Ascending aorta (tissue), 2 donors: ENCODE data around the gene SPEN. TPM values are rescaled to one million over a fixed set of nuclear protein-coding genes. Genes with fewer than 3 reads are reported as not detected.
A peak's percentile ranks its signal among the peaks of the same experiment; 100 is the strongest.

ENCODE experiments used
- DNase-seq, 2 donors: peaks; one replicate each; pipeline ENCODE4 v3.0.0-alpha.2; 2019; ENCODE audit warnings: low spot score in 2 of 2
- H3K27ac ChIP-seq, 2 donors: fragments of 200-600 bp; sonication (generic); one replicate each; pipeline ENCODE4 v1.5.1; 2016 to 2017; ENCODE audit warnings: mild to moderate bottlenecking in 1 of 2
- H3K27me3 ChIP-seq: fragments of 200-600 bp; sonication (generic); one replicate; pipeline ENCODE4 v1.5.1; 2017
- H3K36me3 ChIP-seq, 2 donors: fragments of 200-600 bp; sonication (generic); one replicate each; pipeline ENCODE4 v1.5.1; 2016
- H3K4me1 ChIP-seq, 2 donors: fragments of 200-600 bp; sonication (generic); one replicate each; pipeline ENCODE4 v1.5.1; 2016 to 2017; ENCODE audit warnings: mild to moderate bottlenecking in 1 of 2
- H3K4me3 ChIP-seq, 2 donors: fragments of 200-600 bp; sonication (generic); one replicate each; pipeline ENCODE4 v1.5.1; 2016 to 2017; ENCODE audit warnings: mild to moderate bottlenecking in 1 of 2
- H3K9me3 ChIP-seq, 2 donors: fragments of 200-600 bp; sonication (generic); one replicate each; pipeline ENCODE4 v1.5.1; 2016
- intact Hi-C: fragments of 100-400 bp; cut with DNase I; formaldehyde crosslinking; loops from one replicate; pipeline ENCODE4 v1.15.1; 2023
- total RNA-seq: library from RNA; depleted of rRNA; stranded (reverse); fragments of >200 nt; gene quantifications from one replicate; pipeline ENCODE4 v1.1.0, GENCODE V29; 2016
- TF ChIP-seq, protein P1 (sequence below), 3 experiments: fragments of 200-600 bp in 2 of 3; fragments of 450-650 bp in 1 of 3; sonication (generic) in 2 of 3; IDR thresholded peaks; one replicate each; pipeline ENCODE4 v1.5.1; 2016 to 2019; ENCODE audit warnings: antibody characterized with exemption in 3 of 3, mild to moderate bottlenecking in 1 of 3, moderate library complexity in 1 of 3

Gene SPEN
- total RNA-seq, 1 donor from 2014 or later: 53.9 TPM

DNA sequence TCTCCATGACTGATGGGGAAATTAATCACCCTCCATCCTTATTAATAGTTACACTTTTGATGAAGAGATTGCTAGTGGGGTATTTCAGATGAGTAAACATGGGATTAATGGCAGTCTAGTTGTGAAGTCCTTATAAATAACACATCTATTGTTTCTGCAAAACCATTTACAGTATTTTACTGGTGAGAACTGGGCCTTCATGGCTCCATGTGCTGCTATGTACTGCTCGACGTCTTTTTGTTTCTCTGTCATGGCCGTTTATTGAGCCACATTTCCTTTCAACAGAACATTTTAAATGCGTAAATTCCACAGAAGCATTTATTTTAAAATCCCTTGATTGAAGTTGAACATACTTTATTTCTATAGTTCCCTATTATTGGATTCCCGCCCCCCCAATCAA is 34.5 kb downstream of the SPEN start:
- TF ChIP-seq, protein P1, sequence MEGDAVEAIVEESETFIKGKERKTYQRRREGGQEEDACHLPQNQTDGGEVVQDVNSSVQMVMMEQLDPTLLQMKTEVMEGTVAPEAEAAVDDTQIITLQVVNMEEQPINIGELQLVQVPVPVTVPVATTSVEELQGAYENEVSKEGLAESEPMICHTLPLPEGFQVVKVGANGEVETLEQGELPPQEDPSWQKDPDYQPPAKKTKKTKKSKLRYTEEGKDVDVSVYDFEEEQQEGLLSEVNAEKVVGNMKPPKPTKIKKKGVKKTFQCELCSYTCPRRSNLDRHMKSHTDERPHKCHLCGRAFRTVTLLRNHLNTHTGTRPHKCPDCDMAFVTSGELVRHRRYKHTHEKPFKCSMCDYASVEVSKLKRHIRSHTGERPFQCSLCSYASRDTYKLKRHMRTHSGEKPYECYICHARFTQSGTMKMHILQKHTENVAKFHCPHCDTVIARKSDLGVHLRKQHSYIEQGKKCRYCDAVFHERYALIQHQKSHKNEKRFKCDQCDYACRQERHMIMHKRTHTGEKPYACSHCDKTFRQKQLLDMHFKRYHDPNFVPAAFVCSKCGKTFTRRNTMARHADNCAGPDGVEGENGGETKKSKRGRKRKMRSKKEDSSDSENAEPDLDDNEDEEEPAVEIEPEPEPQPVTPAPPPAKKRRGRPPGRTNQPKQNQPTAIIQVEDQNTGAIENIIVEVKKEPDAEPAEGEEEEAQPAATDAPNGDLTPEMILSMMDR (IDR thresholded peaks at IDR 0.05): no peak
- intact Hi-C loops: loop anchor here (5.0 kb wide), 1 partner anchor 65 kb away; no protein-coding TSS in a partner anchor
- Histone ChIP-seq H3K9me3 (no peaks in the 10 kb centered on the region), H3K36me3 (peaks cover 2 to 5% of the 10 kb centered on the region in 2 donors), H3K4me3 (no peak overlapping the region), H3K27ac (no peak overlapping the region), H3K27me3 (no peaks in the 10 kb centered on the region), H3K4me1 (peaks cover 4 to 45% of the 10 kb centered on the region in 2 donors)
- no peak for DNase-seq

DNA sequence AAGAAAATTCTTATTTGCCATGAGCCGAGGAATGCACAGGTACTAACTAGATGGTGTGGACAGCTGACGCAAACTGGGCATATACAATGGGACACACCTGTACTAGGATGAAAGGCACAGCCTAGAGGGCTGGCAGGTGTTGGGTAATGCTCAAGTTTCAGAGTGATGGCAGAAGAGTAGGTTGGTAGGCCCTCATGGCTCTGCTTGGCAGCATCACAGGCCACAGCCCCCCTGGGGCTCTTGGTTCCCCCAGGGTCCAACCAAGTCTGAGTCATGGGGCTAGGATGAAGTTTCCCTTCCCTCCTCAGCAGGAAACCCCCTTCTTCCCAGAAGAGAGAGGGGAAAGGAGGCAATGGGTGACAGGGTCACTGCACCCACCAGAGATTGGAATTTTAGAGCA is 35.2 kb downstream of the SPEN start:
- H3K9me3 ChIP-seq: no peaks in the 10 kb centered on the region
- H3K36me3 ChIP-seq: peaks cover 0 to 2% of the 10 kb centered on the region in 2 donors
- no peaks in the 10 kb centered on the region for H3K27me3 ChIP-seq
- H3K4me3 ChIP-seq: no peak overlapping the region
- peak overlapping the region in 1 of 2 donors; percentile 86 for H3K27ac ChIP-seq
- TF ChIP-seq, protein P1 (IDR thresholded peaks at IDR 0.05): no peak
- peaks cover 6 to 51% of the 10 kb centered on the region in 2 donors for H3K4me1 ChIP-seq
- DNase-seq: no peak
- intact Hi-C loops: loop anchor here (5.0 kb wide), 1 partner anchor 65 kb away; no protein-coding TSS in a partner anchor

DNA sequence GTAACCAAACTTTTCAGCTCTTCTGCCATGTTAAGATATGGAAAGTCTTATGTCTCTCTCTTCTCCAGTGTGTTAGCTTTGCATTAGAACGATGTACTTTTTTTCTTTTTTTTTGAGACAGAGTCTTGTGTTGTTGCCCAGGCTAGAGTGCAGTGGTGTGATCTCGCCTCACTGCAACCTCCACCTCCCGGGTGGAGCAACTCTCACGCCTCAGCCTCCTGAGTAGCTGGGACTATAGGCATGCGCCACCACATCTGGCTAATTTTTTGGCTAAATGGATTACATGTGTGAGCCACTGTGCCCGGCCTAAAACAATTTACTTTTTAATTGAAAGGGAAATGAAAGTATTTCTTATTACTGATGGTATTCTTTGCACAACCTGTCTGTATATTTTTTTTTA is 35.8 kb downstream of the SPEN start:
- H3K27ac ChIP-seq: peak overlapping the region; percentile 22 to 86
- intact Hi-C loops: loop anchor here (5.0 kb wide), 1 partner anchor 66 kb away; no protein-coding TSS in a partner anchor
- H3K9me3 ChIP-seq: no peaks in the 10 kb centered on the region
- no peak overlapping the region for H3K4me3 ChIP-seq
- TF ChIP-seq, protein P1 (IDR thresholded peaks at IDR 0.05): no peak
- DNase-seq: no peak
- H3K4me1 ChIP-seq: peaks cover 6 to 54% of the 10 kb centered on the region in 2 donors
- H3K36me3 ChIP-seq: no peaks in the 10 kb centered on the region
- no peaks in the 10 kb centered on the region for H3K27me3 ChIP-seq

DNA sequence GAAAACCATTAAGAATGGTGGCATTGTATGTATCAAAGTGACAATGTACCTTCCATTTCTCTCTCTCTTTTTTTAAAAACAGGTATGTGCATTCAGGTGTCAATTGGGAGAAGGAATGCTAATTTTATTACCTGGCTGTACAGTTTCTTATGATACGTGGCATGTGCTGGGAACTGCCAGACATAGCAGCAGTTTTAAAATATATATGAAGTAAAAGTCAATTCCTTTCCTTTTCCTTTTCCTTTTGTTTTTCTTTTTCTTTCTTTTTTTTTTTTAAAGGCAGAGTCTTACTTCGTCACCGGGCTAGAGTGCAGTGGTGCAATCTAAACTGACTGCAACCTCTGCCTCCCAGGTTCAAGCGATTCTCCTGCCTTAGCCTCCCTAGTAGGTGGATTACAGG is 37.0 kb downstream of the SPEN start:
- intact Hi-C loops: loop anchor here (5.0 kb wide), 1 partner anchor 67 kb away; no protein-coding TSS in a partner anchor
- peaks cover 6 to 62% of the 10 kb centered on the region in 2 donors for H3K4me1 ChIP-seq
- no peaks in the 10 kb centered on the region for H3K36me3 ChIP-seq
- H3K27me3 ChIP-seq: no peaks in the 10 kb centered on the region
- TF ChIP-seq, protein P1 (IDR thresholded peaks at IDR 0.05): no peak
- no peaks in the 10 kb centered on the region for H3K9me3 ChIP-seq
- no peak for DNase-seq
- peak overlapping the region; percentile 86 to 91 for H3K27ac ChIP-seq
- H3K4me3 ChIP-seq: peak overlapping the region in 1 of 2 donors; percentile 61

DNA sequence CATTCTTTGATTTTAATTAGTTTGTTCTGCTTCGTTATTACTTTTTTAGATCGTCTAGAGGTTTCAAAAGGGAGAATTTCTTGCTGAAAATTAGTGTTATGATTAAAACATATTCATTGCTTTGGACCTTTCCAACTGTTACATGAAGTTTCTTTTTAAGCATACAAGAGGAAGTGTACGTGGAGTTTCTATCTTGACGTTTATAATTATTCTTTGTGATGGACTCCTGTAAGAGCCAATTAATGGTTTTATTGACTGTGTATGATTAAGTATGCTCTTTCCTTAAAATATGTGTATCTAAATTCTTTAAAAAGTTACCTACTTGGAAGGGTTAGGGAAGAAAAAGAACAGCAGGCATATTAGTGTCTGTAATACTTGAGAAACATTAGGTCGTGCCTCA is 37.8 kb downstream of the SPEN start:
- intact Hi-C loops: loop anchor here (5.0 kb wide), 2 partner anchors 67 to 88 kb away; no protein-coding TSS in a partner anchor
- DNase-seq: no peak
- Histone ChIP-seq H3K4me1 (peaks cover 6 to 65% of the 10 kb centered on the region in 2 donors), H3K27me3 (no peaks in the 10 kb centered on the region), H3K36me3 (peaks cover 0 to 4% of the 10 kb centered on the region in 2 donors), H3K27ac (peak overlapping the region; percentile 86 to 91), H3K9me3 (no peaks in the 10 kb centered on the region), H3K4me3 (peak overlapping the region; percentile 1 to 61)
- TF ChIP-seq, protein P1 (IDR thresholded peaks at IDR 0.05): no peak
